GM12878 (cell line): Measurements from ENCODE around the gene ADAM10. TPM values are rescaled to one million over a fixed set of nuclear protein-coding genes. Genes with fewer than 3 reads are reported as not detected.

Experiments used
- ATAC-seq: fragments of 200-7000 bp; cut with Tn5 transposase; 3 replicates; pipeline ENCODE4 v1.9.1; 2020; ENCODE audit warnings: mild to moderate bottlenecking, moderate library complexity
- BruUV-seq: library from RNA; stranded (reverse); fragments of 400-500 nt; replicated peaks from 2 replicates; lab custom pipeline; 2021; lab: Mats Ljungman, UMichigan
- CTCF ChIA-PET: fragments of 300-600 bp; sonication (Branson Sonifier 250); formaldehyde crosslinking; extraction: SDS; loops from one replicate; lab custom pipeline; 2021; ENCODE audit warnings: inconsistent platforms; lab: Yijun Ruan, JAX
- POLR2A ChIA-PET: fragments of 350-600 bp; formaldehyde crosslinking; extraction: SDS; loops from one replicate; lab custom pipeline; 2021; ENCODE audit warnings: inconsistent platforms; lab: Charles Lee
- RAD21 ChIA-PET: fragments of 300-600 bp; sonication (Branson Sonifier 250); formaldehyde crosslinking; loops from one replicate; lab custom pipeline; 2023; ENCODE audit warnings: antibody characterized with exemption; ENCODE audit not compliant: unreplicated experiment; lab: Charles Lee
- SMC1A ChIA-PET: fragments of 300-600 bp; sonication (Branson Sonifier 250); formaldehyde crosslinking; loops from one replicate; lab custom pipeline; 2023; ENCODE audit not compliant: unreplicated experiment, uncharacterized antibody; lab: Charles Lee
- DNase-seq: peaks from one replicate; pipeline ENCODE4 v3.0.0-alpha.2; 2011; ENCODE audit warnings: low read depth, low spot score
- FAIRE-seq: peaks from 3 replicates; lab custom pipeline; 2011; peaks lifted over from hg19 to GRCh38; lab: Jason Lieb, UNC
- H2AFZ ChIP-seq: 2 replicates; pipeline ENCODE4 v1.6.0; 2011; ENCODE audit warnings: low read depth, low read length, control low read depth; ENCODE audit not compliant: control insufficient read depth
- H3K27ac ChIP-seq: 2 replicates; pipeline ENCODE4 v1.5.1; 2011; ENCODE audit warnings: control low read depth; ENCODE audit not compliant: control insufficient read depth, insufficient read depth
- H3K27me3 ChIP-seq, 2 experiments: replicated peaks in 1 of 2; 2 replicates each; pipeline versions ENCODE4 v1.6.0 to v1.6.1; 2011; ENCODE audit warnings: low read length in 1 of 2; ENCODE audit not compliant: control insufficient read depth in 2 of 2, insufficient read depth in 2 of 2
- H3K36me3 ChIP-seq, 2 experiments: 2 replicates each; pipeline ENCODE4 v1.5.1; 2011; ENCODE audit warnings: low read length in 1 of 2; ENCODE audit not compliant: control insufficient read depth in 2 of 2, insufficient read depth in 2 of 2
- H3K4me1 ChIP-seq: 2 replicates; pipeline ENCODE4 v1.6.1; 2011; ENCODE audit warnings: mild to moderate bottlenecking, low read length, moderate library complexity, mixed read lengths; ENCODE audit not compliant: control insufficient read depth, insufficient read depth
- H3K4me2 ChIP-seq: 2 replicates; pipeline ENCODE4 v1.6.0; 2011; ENCODE audit warnings: control low read depth; ENCODE audit not compliant: control insufficient read depth, insufficient read depth
- H3K4me3 ChIP-seq: fragments of 200-600 bp; sonication (generic); 2 replicates; pipeline ENCODE4 v1.5.1; 2016
- H3K79me2 ChIP-seq: 2 replicates; pipeline ENCODE4 v1.6.0; 2011; ENCODE audit warnings: low read length; ENCODE audit not compliant: control insufficient read depth, insufficient read depth
- H3K9ac ChIP-seq: 2 replicates; pipeline ENCODE4 v1.8.0; 2011; ENCODE audit warnings: low read length, control low read depth, mixed read lengths; ENCODE audit not compliant: control insufficient read depth, insufficient read depth
- H3K9me3 ChIP-seq: replicated peaks from 3 replicates; pipeline ENCODE4 v1.5.1; 2011; ENCODE audit warnings: mild to moderate bottlenecking, low read length; ENCODE audit not compliant: control insufficient read depth, insufficient read depth
- H4K20me1 ChIP-seq: 2 replicates; pipeline ENCODE4 v1.6.0; 2011; ENCODE audit not compliant: control insufficient read depth, insufficient read depth
- CBX5 ChIP-seq: sonication (generic); IDR thresholded peaks from 2 replicates; pipeline ENCODE4 v1.6.1; 2016; ENCODE audit warnings: low read depth, moderate library complexity, mild to moderate bottlenecking, inconsistent platforms
- CREB1 ChIP-seq: IDR thresholded peaks from 2 replicates; pipeline ENCODE4 v1.6.1; 2012; ENCODE audit warnings: low read depth, mild to moderate bottlenecking, inconsistent platforms
- CTCF ChIP-seq, 3 experiments: IDR thresholded peaks in 2 of 3; conservative IDR thresholded peaks in 1 of 3; 2 replicates each; pipeline ENCODE4 v1.5.1; 2011; ENCODE audit warnings: low read depth in 3 of 3, low read length in 3 of 3, mild to moderate bottlenecking in 3 of 3, control low read depth in 2 of 3, moderate library complexity in 2 of 3, inconsistent platforms in 1 of 3, mixed read lengths in 1 of 3; ENCODE audit not compliant: control insufficient read depth in 2 of 3, insufficient read depth in 1 of 3; ENCODE audit errors: extremely low read depth in 1 of 3
- CUX1 ChIP-seq: IDR thresholded peaks from 2 replicates; pipeline ENCODE4 v1.6.1; 2012; ENCODE audit warnings: improper control_type of control experiment, low read depth, low read length; ENCODE audit not compliant: insufficient replicate concordance
- EED ChIP-seq: sonication (generic); IDR thresholded peaks from 2 replicates; pipeline ENCODE4 v1.6.1; 2016; ENCODE audit warnings: antibody characterized with exemption, low read depth
- EZH2 ChIP-seq: IDR thresholded peaks from 2 replicates; pipeline ENCODE4 v1.6.1; 2012; ENCODE audit warnings: low read depth, mild to moderate bottlenecking, control low read depth, inconsistent platforms, low read length, borderline replicate concordance; ENCODE audit not compliant: control insufficient read depth
- TCF3 ChIP-seq: IDR thresholded peaks from 2 replicates; pipeline ENCODE4 v1.6.1; 2012; ENCODE audit warnings: low read depth, mild to moderate bottlenecking, low read length, borderline replicate concordance; ENCODE audit not compliant: insufficient read depth
- YBX1 ChIP-seq: fragments of 450-650 bp; IDR thresholded peaks from 2 replicates; pipeline ENCODE4 v1.6.1; 2016; ENCODE audit warnings: antibody characterized with exemption
- WGBS: methylation state at CpG from one replicate; pipeline ENCODE4 v1.1.6; 2016; ENCODE audit warnings: low lambda C conversion rate; ENCODE audit not compliant: insufficient replicate concordance, insufficient coverage; ENCODE audit errors: missing lambda C conversion rate; 5-methylcytosine and 5-hydroxymethylcytosine counted together
- in situ Hi-C: fragments of 300-500 bp; cut with MboI; formaldehyde crosslinking; loops from 9 replicates; pipeline ENCODE4 v1.14.3; 2018; ENCODE audit warnings: mixed read lengths
- intact Hi-C: fragments of 100-400 bp; cut with micrococcal nuclease; formaldehyde crosslinking; loops from one replicate; pipeline ENCODE4 v1.14.2; 2022; ENCODE audit not compliant: unreplicated experiment
- polyA plus RNA-seq, 11 experiments: library from polyadenylated mRNA; depleted of rRNA in 4 of 11; unstranded in 6 of 11; stranded (reverse) in 5 of 11; fragments of >200 nt; fragmentation: Nextera tagmentation in 4 of 11; fragmentation: Illumina TruSeq in 1 of 11; extraction: Ambion mirVana in 4 of 11; extraction: Trizol in 1 of 11; gene quantifications; 1 replicate in 1 of 11; 2 replicates in 10 of 11; pipeline versions ENCODE4 v1.2.1 to v1.2.3, GENCODE V29; 2011 to 2016; ENCODE audit warnings: inconsistent platforms in 2 of 11, missing spikeins in 2 of 11, low read depth in 1 of 11
- total RNA-seq, 4 experiments: library from RNA; depleted of rRNA in 3 of 4; stranded (reverse); fragments of >200 nt in 3 of 4; fragmentation: Illumina TruSeq in 1 of 4; extraction: Trizol in 1 of 4; gene quantifications; 2 replicates each; pipeline versions ENCODE4 v1.2.1 to v1.2.3, GENCODE V29; 2013 to 2021
- TF ChIP-seq, protein P1 (sequence below): fragments of 450-650 bp; IDR thresholded peaks from 2 replicates; pipeline ENCODE4 v1.6.1; 2018; ENCODE audit warnings: mild to moderate bottlenecking, low read depth, moderate library complexity; ENCODE audit not compliant: partially characterized antibody
- TF ChIP-seq, protein P2 (sequence below): fragments of 450-650 bp; formaldehyde crosslinking; IDR thresholded peaks from 2 replicates; pipeline ENCODE4 v1.5.0; 2022; ENCODE audit warnings: mild to moderate bottlenecking, missing genetic modification characterization

ADAM10 gene
- total and polyA plus RNA-seq, 10 of the 15 experiments (the other 5 are each of a cell fraction or from before 2014, with no cell fraction given), result 10.0 to 88.9 (median 51.7) TPM

GRCh38 chr15:58588096-58588495, 161.4 kb downstream of the ADAM10 start:
- 100% methylated on average over 1 of the region's 1 CpG for WGBS
- FAIRE-seq, result no peak
- no peaks in the 10 kb centered on the region for H4K20me1 ChIP-seq
- H3K27ac ChIP-seq, result no peak overlapping the region
- no peak overlapping the region for H3K4me3 ChIP-seq
- no peak for DNase-seq
- ATAC-seq, result no peak
- no peak overlapping the region for H3K4me2 ChIP-seq
- no peaks in the 10 kb centered on the region for H3K36me3 ChIP-seq
- H3K4me1 ChIP-seq, result peaks cover 24% of the 10 kb centered on the region
- intact Hi-C loops, result no loop called here
- ChIA-PET POLR2A (no interaction called here), SMC1A (interaction anchor here (0.9 kb wide), 1 partner anchor 318 kb away, joined by 3 read pairs; no protein-coding TSS in a partner anchor), RAD21 (no interaction called here), CTCF (no interaction called here)
- H3K9me3 ChIP-seq, result no peaks in the 10 kb centered on the region; the same call in 2 of the 3 replicates
- H3K79me2 ChIP-seq, result no peaks in the 10 kb centered on the region
- H2AFZ ChIP-seq, result no peak overlapping the region
- in situ Hi-C loops, result no loop called here
- H3K27me3 ChIP-seq, result no peaks in the 10 kb centered on the region
- no TSS peak for BruUV-seq
- H3K9ac ChIP-seq, result no peak overlapping the region
- TF ChIP-seq, protein P1, sequence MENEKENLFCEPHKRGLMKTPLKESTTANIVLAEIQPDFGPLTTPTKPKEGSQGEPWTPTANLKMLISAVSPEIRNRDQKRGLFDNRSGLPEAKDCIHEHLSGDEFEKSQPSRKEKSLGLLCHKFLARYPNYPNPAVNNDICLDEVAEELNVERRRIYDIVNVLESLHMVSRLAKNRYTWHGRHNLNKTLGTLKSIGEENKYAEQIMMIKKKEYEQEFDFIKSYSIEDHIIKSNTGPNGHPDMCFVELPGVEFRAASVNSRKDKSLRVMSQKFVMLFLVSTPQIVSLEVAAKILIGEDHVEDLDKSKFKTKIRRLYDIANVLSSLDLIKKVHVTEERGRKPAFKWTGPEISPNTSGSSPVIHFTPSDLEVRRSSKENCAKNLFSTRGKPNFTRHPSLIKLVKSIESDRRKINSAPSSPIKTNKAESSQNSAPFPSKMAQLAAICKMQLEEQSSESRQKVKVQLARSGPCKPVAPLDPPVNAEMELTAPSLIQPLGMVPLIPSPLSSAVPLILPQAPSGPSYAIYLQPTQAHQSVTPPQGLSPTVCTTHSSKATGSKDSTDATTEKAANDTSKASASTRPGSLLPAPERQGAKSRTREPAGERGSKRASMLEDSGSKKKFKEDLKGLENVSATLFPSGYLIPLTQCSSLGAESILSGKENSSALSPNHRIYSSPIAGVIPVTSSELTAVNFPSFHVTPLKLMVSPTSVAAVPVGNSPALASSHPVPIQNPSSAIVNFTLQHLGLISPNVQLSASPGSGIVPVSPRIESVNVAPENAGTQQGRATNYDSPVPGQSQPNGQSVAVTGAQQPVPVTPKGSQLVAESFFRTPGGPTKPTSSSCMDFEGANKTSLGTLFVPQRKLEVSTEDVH, result no peak
- no peak for TF ChIP-seq EZH2
- TF ChIP-seq, protein P2, sequence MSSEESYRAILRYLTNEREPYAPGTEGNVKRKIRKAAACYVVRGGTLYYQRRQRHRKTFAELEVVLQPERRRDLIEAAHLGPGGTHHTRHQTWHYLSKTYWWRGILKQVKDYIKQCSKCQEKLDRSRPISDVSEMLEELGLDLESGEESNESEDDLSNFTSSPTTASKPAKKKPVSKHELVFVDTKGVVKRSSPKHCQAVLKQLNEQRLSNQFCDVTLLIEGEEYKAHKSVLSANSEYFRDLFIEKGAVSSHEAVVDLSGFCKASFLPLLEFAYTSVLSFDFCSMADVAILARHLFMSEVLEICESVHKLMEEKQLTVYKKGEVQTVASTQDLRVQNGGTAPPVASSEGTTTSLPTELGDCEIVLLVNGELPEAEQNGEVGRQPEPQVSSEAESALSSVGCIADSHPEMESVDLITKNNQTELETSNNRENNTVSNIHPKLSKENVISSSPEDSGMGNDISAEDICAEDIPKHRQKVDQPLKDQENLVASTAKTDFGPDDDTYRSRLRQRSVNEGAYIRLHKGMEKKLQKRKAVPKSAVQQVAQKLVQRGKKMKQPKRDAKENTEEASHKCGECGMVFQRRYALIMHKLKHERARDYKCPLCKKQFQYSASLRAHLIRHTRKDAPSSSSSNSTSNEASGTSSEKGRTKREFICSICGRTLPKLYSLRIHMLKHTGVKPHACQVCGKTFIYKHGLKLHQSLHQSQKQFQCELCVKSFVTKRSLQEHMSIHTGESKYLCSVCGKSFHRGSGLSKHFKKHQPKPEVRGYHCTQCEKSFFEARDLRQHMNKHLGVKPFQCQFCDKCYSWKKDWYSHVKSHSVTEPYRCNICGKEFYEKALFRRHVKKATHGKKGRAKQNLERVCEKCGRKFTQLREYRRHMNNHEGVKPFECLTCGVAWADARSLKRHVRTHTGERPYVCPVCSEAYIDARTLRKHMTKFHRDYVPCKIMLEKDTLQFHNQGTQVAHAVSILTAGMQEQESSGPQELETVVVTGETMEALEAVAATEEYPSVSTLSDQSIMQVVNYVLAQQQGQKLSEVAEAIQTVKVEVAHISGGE (CRISPR knock-in tag), result no peak
- no peak for TF ChIP-seq CUX1
- TF ChIP-seq CBX5, result no peak
- TF ChIP-seq TCF3, result no peak
- TF ChIP-seq CTCF (IDR thresholded peaks at IDR 0.05 in 2 of 3, conservative IDR thresholded peaks at IDR 0.05 in 1 of 3; ENCODE audit: control insufficient read depth in 2 of 3, extremely low read depth in 1 of 3, insufficient read depth in 1 of 3, low read depth in 3 of 3, low read length in 3 of 3), result no peak
- TF ChIP-seq CREB1, result no peak
- TF ChIP-seq YBX1, result no peak
- TF ChIP-seq EED, result no peak
